Activated CD8-positive, alpha-beta memory T cell treated with anti-CD3 and anti-CD28 coated beads, Interleukin-2, amount 10 ng/mL, durations not matched to agents 7 days and 5 days (primary cell): Measurements from ENCODE around the gene CFAP74. TPM values are rescaled to one million over a fixed set of nuclear protein-coding genes. Genes with fewer than 3 reads are reported as not detected.

Source experiments
- ATAC-seq: fragments of 150-1000 bp; cut with Tn5 transposase; one replicate; pipeline ENCODE4 v1.10.0; 2021; ENCODE audit warnings: moderate library complexity
- CTCF ChIA-PET: fragments of 350-600 bp; sonication (Branson Sonifier 250); formaldehyde crosslinking; loops from one replicate; lab custom pipeline; 2021; ENCODE audit warnings: antibody characterized with exemption; lab: Charles Lee
- DNase-seq: peaks from one replicate; pipeline ENCODE4 v3.0.0-alpha.2; 2020
- H3K27ac Mint-ChIP-seq: one replicate; pipeline ENCODE4 v1.8.0; 2021; ENCODE audit warnings: mild to moderate bottlenecking, mixed read lengths
- H3K27me3 Mint-ChIP-seq: one replicate; pipeline ENCODE4 v1.8.0; 2021; ENCODE audit warnings: mixed read lengths
- H3K36me3 Mint-ChIP-seq: one replicate; pipeline ENCODE4 v1.8.0; 2021; ENCODE audit warnings: mild to moderate bottlenecking, mixed read lengths
- H3K4me1 Mint-ChIP-seq: one replicate; pipeline ENCODE4 v1.8.0; 2021; ENCODE audit warnings: mixed read lengths
- H3K4me3 Mint-ChIP-seq: one replicate; pipeline ENCODE4 v1.8.0; 2021; ENCODE audit warnings: mild to moderate bottlenecking, moderate library complexity, mixed read lengths
- H3K9me3 Mint-ChIP-seq: one replicate; pipeline ENCODE4 v1.8.0; 2022; ENCODE audit warnings: low read depth, mixed read lengths
- total RNA-seq, 2 experiments: library from RNA; stranded (reverse); gene quantifications; one replicate each; pipeline ENCODE4 v1.2.3, GENCODE V29; 2021

The CFAP74 gene
- total RNA-seq, result not detected

DNA sequence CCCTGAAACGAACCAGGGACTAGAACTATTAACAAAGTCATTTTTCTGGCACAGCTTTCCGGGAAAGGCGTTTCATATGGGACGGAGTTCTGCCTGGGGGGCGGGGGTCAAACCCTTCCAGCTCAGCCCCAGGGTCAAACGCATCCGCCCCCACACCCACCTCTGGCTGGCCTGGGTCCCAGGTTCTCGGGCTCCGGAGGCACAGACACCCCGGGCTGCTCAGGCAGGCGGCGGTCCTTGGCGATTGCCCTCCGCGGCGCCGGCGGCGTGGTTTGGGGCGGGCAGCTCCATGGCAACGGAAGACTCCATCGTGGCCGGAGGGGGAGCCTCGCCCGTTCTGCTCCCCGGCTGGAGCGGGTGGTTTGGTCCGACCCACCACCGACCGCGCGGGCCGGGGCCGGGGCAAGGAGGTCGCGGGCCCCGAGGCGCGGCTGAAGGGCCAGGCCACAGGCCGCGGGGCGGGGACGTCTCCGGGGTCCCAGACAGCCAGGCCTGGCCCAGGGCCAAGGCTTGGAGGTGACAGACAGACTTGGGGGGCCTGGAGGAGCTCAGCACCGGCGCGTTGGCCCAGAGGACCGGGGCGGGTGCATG lies at the start of gene CFAP74:
TSS of gene CFAP74 (minus strand) at position 246 of the 591 bp plus-strand sequence. CDS start 12,830 bp downstream, outside the sequence.
- CTCF ChIA-PET, result interaction anchor here (1.7 kb wide), 1 partner anchor 41 kb away, joined by 6 read pairs; no protein-coding TSS in a partner anchor

DNA sequence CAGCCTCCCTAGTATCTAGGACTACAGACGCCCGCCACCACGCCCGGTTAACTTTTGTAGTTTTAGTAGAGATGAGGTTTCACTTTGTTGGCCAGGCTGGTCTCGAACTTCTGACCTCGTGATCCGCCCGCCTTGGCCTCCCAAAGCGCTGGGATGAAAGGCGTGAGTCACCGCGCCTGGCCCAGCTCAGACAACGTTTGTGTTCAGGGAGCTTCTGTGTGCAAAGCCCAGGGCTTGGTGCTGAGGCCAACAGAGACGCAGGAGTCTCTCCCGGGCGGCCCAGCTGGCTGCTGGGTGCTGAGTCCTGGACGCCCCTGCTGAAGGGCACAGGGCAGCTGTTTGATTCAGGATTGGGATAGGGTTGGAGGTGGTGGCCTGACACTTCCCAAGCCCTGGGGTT lies 49.6 kb upstream of the CFAP74 start:
- Mint-ChIP-seq H3K4me3 (no peak overlapping the region), H3K36me3 (no peaks in the 10 kb centered on the region), H3K4me1 (peaks cover 8% of the 10 kb centered on the region), H3K9me3 (no peaks in the 10 kb centered on the region), H3K27me3 (peaks cover 18% of the 10 kb centered on the region), H3K27ac (no peak overlapping the region)
- CTCF ChIA-PET, result interaction anchor here (5.7 kb wide), 1 partner anchor 8 kb away, joined by 27 read pairs; no protein-coding TSS in a partner anchor
- DNase-seq (no peak), ATAC-seq (no peak)

More for the DNA sequence above, at the start of gene CFAP74:
- H3K27me3 Mint-ChIP-seq, result peaks cover 44% of the 10 kb centered on the region
- DNase-seq (no peak), ATAC-seq (no peak)
- H3K4me3 Mint-ChIP-seq, result no peak within 1 kb of the TSS
- no peaks in the 10 kb centered on the region for H3K4me1 Mint-ChIP-seq
- no peak within 1 kb of the TSS for H3K27ac Mint-ChIP-seq
- H3K9me3 Mint-ChIP-seq, result no peaks in the 10 kb centered on the region
- H3K36me3 Mint-ChIP-seq, result no peaks in the 10 kb centered on the region

- no peak overlapping the region for H3K27ac Mint-ChIP-seq
- peaks cover 20% of the 10 kb centered on the region for H3K27me3 Mint-ChIP-seq
- H3K9me3 Mint-ChIP-seq, result no peaks in the 10 kb centered on the region
- H3K4me1 Mint-ChIP-seq, result peaks cover 8% of the 10 kb centered on the region
- no peak for ATAC-seq
- DNase-seq, result no peak
- no peak overlapping the region for H3K4me3 Mint-ChIP-seq
- no peaks in the 10 kb centered on the region for H3K36me3 Mint-ChIP-seq
- CTCF ChIA-PET, result interaction anchor here (5.7 kb wide), 1 partner anchor 7 kb away, joined by 27 read pairs; no protein-coding TSS in a partner anchor
These were observed 49.2 kb upstream of the CFAP74 start for GRCh38 chr1:2052756-2053155.

GRCh38 chr1:2052054-2052679 lies 48.6 kb upstream of the CFAP74 start:
- Mint-ChIP-seq H3K4me1 (peaks cover 8% of the 10 kb centered on the region), H3K27ac (no peak overlapping the region), H3K27me3 (peaks cover 20% of the 10 kb centered on the region), H3K4me3 (no peak overlapping the region), H3K9me3 (no peaks in the 10 kb centered on the region), H3K36me3 (no peaks in the 10 kb centered on the region)
- DNase-seq (no peak), ATAC-seq (no peak)
- CTCF ChIA-PET, result interaction anchor here (5.7 kb wide), 1 partner anchor 7 kb away, joined by 27 read pairs; no protein-coding TSS in a partner anchor

DNA sequence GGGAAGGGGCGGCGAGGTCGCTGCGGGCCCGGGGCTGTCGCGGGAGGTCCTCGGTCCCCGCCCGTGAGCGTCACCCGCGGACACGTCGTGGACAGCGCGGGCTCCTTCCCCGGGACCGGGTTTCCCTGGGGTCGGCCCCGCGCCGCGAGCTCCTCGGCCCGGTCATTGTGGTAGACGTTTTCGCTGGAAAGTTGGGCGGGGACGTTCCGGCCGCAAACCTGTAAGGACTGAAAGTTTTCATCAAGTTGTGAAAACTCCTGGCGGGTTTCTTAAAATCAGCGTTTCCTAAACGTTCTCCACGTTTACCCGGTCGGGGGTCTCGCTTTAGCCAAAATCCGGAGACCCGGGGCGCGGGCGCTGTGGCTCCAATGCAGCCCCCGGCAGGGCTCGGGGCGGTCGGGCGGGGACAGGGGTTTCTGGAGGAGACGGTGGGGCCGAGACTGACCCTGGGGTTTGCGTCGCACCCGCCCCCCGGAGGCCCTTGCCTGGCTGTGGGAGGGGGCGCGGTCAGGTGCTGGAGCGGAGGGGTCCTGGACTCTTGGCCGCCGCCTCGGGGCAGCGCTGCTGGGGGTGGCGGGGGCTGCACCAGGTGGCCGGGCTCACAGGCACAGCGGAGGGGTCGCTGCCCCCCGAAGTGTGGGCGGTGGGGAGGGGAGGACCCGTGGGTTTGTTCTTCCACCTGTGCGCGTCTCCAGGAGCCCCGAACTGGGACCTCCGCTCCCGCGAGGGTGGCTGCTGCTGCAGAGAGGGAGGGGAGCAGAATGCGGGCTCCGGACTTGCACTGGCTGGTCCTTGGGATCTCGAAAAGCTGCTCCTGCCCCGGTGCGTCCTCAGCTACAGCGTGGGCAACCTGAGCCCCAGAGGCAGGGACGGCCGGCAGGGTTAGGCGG lies 47.5 kb upstream of the CFAP74 start:
- Mint-ChIP-seq H3K27me3 (peaks cover 22% of the 10 kb centered on the region), H3K9me3 (no peaks in the 10 kb centered on the region), H3K36me3 (no peaks in the 10 kb centered on the region), H3K4me1 (peaks cover 8% of the 10 kb centered on the region), H3K4me3 (peak overlapping the region; percentile 45), H3K27ac (no peak overlapping the region)
- CTCF ChIA-PET, result interaction anchor here (1.0 kb wide), 1 partner anchor 124 kb away, joined by 3 read pairs; no protein-coding TSS in a partner anchor
- no peak for DNase-seq
- no peak for ATAC-seq

DNA sequence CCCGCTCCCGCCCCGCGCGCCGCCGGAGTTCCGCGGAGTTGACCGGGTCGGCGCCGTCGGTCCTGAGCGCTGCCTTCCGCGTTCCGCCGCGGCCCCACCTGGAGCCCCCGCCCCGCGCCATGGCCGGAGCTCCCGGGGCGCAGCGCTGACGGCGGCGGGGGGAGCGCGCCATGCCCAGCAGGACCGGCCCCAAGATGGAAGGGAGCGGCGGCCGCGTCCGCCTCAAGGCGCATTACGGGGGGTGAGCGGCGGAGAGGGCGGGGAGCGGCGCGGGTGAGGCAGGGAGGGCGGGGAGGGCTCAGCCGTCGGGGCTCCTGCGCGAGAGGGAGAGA lies 46.8 kb upstream of the CFAP74 start:
- H3K27ac Mint-ChIP-seq, result no peak overlapping the region
- CTCF ChIA-PET, result interaction anchor here (1.0 to 2.5 kb wide), 2 partner anchors 124 to 145 kb away, joined by 3 to 5 read pairs; partner anchors contain the start of gene FAAP20
- ATAC-seq (no peak), DNase-seq (no peak)
- H3K9me3 Mint-ChIP-seq, result no peaks in the 10 kb centered on the region
- H3K36me3 Mint-ChIP-seq, result no peaks in the 10 kb centered on the region
- H3K4me3 Mint-ChIP-seq, result no peak overlapping the region
- H3K4me1 Mint-ChIP-seq, result peaks cover 12% of the 10 kb centered on the region
- H3K27me3 Mint-ChIP-seq, result peaks cover 22% of the 10 kb centered on the region

DNA sequence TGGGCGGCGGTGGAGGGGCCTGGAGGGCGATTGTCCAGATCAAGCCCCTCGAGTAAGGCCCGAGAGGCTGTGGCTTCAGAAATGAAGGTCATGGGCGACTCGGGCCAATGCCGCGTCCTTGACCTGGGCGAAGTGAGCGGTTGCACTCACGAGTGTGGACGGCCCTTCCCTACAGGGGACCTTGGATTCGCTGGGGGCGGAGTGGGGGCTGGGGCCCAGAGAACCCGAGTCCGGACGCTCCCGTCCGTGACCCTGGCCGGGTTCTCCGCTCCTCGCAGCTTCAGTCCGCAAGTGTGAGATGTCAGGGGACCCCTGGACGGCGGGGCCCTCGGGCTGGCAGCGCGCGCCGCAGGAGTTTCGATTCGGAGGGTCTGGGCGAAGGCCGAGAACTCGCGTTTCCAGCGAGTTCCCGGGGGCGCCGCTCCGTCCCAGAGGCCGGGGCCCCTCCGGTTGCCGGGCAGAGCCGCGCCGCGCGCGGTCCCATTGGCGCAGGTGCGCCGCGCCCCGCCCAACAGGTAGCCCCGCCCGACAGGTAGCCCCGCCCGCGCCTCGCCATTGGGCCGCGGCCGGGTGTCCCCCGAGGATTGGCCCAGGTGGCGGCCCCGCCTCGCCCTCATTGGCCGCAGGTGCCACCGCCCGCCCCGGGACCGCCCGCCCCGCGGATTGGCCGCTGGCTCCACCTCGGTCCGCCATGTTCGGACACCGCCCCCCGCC lies 46.3 kb upstream of the CFAP74 start, which contains the start of gene PRKCZ:
TSS of gene PRKCZ (plus strand) at position 694 of the 714 bp plus-strand sequence. CDS start 220 bp downstream, outside the sequence.
- Mint-ChIP-seq H3K27ac (no peak within 1 kb of the TSS), H3K9me3 (no peaks in the 10 kb centered on the region), H3K36me3 (no peaks in the 10 kb centered on the region), H3K4me3 (peak within 1 kb of the TSS; percentile 64), H3K4me1 (peaks cover 16% of the 10 kb centered on the region), H3K27me3 (peaks cover 22% of the 10 kb centered on the region)
- ATAC-seq (peak; percentile 96), DNase-seq (peak; percentile 93)
- CTCF ChIA-PET, result interaction anchor here (1.2 to 2.5 kb wide), 4 partner anchors 89 to 145 kb away, joined by 3 to 5 read pairs (median 4); partner anchors contain the start of gene FAAP20

GRCh38 chr1:2049225-2049717 lies 45.7 kb upstream of the CFAP74 start:
- H3K4me1 Mint-ChIP-seq, result peaks cover 16% of the 10 kb centered on the region
- DNase-seq, result no peak

DNA sequence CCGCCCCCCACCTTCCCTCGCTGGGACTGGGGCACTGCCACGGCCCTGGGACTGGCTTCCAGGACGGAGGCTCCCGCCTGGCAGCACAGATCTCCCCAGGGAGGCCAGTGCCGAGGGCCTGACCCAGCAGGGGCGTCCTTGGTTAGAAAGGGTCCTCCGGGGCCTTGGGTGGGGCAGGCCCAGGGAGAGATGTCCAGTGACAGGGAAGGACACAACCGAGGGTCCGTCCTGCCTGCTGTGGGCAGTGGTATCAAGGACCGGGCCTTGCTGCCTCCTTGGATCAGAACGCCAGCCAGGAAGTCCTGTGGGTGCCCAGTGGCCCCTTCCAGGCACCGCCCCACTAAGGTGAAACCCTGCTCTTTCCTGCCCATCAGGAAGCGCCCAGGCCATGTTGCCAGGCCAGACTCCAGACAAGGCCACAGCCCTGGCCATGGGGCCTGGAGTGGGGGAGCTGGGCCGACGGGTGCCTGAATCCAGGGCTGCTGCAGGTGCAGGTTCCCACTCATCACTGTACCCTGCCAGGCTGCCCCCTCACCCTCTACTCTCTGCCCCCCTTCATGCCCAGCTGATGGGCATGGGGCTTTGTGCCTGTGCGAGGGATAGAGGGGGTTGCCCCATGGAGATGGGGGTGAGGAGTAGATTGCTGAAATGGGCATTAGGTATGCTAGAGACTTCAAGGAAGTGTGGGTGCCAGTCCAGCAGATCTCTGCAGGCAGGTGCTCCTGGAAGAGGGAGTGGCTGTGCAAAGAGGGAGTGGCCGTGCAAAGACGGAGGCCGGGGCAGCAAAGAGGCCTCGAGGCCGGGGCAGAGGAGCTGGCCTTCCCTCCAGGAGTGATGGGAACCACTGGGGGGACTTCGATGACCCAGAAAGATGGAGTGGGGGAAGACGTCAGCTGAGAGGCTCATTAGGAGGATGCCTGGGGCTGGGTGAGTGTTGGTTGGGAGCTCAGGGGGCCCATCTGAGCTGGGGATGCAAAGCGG lies 44.5 kb upstream of the CFAP74 start:
- H3K4me3 Mint-ChIP-seq, result no peak overlapping the region
- CTCF ChIA-PET, result interaction anchor here (1.2 to 2.5 kb wide), 3 partner anchors 88 to 147 kb away, joined by 3 to 5 read pairs (median 4); partner anchors contain the start of gene FAAP20
- peaks cover 16% of the 10 kb centered on the region for H3K4me1 Mint-ChIP-seq
- no peak overlapping the region for H3K27ac Mint-ChIP-seq
- ATAC-seq (no peak), DNase-seq (no peak)
- H3K9me3 Mint-ChIP-seq, result no peaks in the 10 kb centered on the region
- no peaks in the 10 kb centered on the region for H3K36me3 Mint-ChIP-seq
- peaks cover 22% of the 10 kb centered on the region for H3K27me3 Mint-ChIP-seq

More at GRCh38 chr1:2049225-2049717, 45.7 kb upstream of the CFAP74 start:
- Mint-ChIP-seq H3K4me3 (peak overlapping the region; percentile 64), H3K36me3 (no peaks in the 10 kb centered on the region), H3K27ac (peak overlapping the region; percentile 42), H3K27me3 (peaks cover 22% of the 10 kb centered on the region), H3K9me3 (no peaks in the 10 kb centered on the region)
- CTCF ChIA-PET, result interaction anchor here (1.2 to 2.5 kb wide), 4 partner anchors 89 to 146 kb away, joined by 3 to 5 read pairs (median 4); partner anchors contain the start of gene FAAP20
- ATAC-seq, result no peak

DNA sequence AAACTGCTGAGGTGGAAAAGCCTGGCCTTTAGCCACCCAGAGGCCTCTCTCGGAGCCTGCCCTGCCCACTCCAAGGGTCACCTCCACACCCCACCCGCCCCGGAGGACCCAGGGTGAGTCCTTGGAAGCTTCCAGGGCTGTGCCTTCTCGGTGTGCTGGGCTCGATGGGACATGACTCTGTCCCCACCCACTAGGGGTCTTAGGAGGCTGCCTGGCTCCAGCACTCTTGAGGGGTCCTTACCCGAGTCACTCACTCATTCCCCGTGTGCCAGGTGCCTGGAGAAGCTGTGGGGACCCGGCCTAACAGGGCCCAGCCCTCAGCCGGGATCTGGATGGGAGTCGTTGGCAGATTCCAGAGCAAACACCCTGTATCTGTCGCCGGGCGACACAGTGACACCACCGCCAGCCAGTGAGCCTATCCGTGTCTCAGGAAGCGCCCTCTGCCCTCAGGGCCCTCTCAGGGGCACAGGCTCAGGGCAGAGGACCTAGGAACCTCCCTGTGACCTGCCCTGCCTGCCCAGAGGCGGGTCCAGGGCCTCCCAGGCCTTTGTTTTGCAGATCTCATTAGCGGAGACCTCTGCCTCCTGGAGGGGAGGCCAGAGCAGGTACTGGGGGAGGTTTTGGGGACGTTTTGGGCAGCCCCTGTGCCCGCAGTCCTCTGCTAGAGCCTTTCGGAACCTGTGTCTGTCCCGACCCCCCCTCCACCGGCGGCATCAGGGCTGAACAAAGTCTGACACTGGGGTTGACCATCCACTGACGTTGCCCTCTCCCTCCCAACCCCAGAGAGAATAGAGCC lies 43.6 kb upstream of the CFAP74 start:
- no peak overlapping the region for H3K27ac Mint-ChIP-seq
- ATAC-seq, result no peak

More for the DNA sequence above, 43.6 kb upstream of the CFAP74 start:
- no peaks in the 10 kb centered on the region for H3K36me3 Mint-ChIP-seq
- CTCF ChIA-PET, result interaction anchor here (1.0 to 4.3 kb wide), 4 partner anchors 8 to 107 kb away, joined by 3 to 84 read pairs (median 16); no protein-coding TSS in a partner anchor
- no peak overlapping the region for H3K4me3 Mint-ChIP-seq
- no peaks in the 10 kb centered on the region for H3K9me3 Mint-ChIP-seq
- H3K27me3 Mint-ChIP-seq, result peaks cover 22% of the 10 kb centered on the region
- H3K4me1 Mint-ChIP-seq, result peaks cover 16% of the 10 kb centered on the region
- no peak for DNase-seq
